Activated T-cell treated with anti-CD3 and anti-CD28 coated beads, Interleukin-2, amount 50 U/mL, for 4 hours (primary cell): ENCODE measurements around the gene COL23A1. TPM values are rescaled to one million over a fixed set of nuclear protein-coding genes. Genes with fewer than 3 reads are reported as not detected.
"Not testable (repeated sequence)": the region's sequence is repeated elsewhere in the genome, so short reads cannot be mapped to it uniquely, and the experiment has no call there.

Experiments used
- ATAC-seq, 2 donors: fragments of 200-7000 bp; cut with Tn5 transposase; one replicate each; pipeline ENCODE4 v1.10.0; 2021
- DNase-seq: peaks from one replicate; pipeline ENCODE4 v3.0.0-alpha.2; 2020
- H3K27me3 Mint-ChIP-seq: one replicate; pipeline ENCODE4 v1.8.0; 2021; ENCODE audit warnings: low read depth, mixed read lengths
- H3K36me3 Mint-ChIP-seq: one replicate; pipeline ENCODE4 v1.8.0; 2022; ENCODE audit warnings: mixed read lengths; ENCODE audit not compliant: insufficient read depth
- H3K4me1 Mint-ChIP-seq: one replicate; pipeline ENCODE4 v1.8.0; 2021; ENCODE audit warnings: low read depth, mixed read lengths
- H3K4me3 Mint-ChIP-seq: one replicate; pipeline ENCODE4 v1.8.0; 2021; ENCODE audit warnings: mild to moderate bottlenecking, moderate library complexity, mixed read lengths
- H3K9me3 Mint-ChIP-seq: one replicate; pipeline ENCODE4 v1.8.0; 2021; ENCODE audit warnings: mixed read lengths
- total RNA-seq, 3 donors: library from RNA; stranded (reverse); gene quantifications; one replicate each; pipeline ENCODE4 v1.2.1, GENCODE V29; 2021

The COL23A1 gene
- total RNA-seq, 3 donors from 2014 or later = not detected

DNA sequence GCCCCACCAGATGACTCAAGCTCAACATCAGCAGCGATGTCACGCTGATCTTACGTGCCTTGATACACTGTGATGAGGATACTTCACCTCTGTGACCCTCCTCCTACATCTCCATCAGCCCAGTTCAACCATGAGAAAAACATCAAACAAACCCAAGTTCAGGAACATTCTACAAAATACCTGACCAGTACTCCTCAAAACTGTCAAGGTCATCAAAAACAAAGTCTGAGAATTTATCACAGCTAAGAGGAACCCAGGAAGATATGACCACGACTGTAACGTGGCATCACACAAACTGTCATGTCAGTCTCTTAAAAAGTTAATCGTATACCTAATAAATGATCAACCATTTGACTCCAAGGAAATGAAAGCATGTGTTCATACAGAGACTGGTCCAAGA lies 90.8 kb downstream of the COL23A1 start:
- no peaks in the 10 kb centered on the region for H3K4me1 Mint-ChIP-seq
- H3K4me3 Mint-ChIP-seq = no peak overlapping the region
- ATAC-seq = no peak
- DNase-seq = no peak
- no peaks in the 10 kb centered on the region for H3K9me3 Mint-ChIP-seq
- no peaks in the 10 kb centered on the region for H3K36me3 Mint-ChIP-seq
- peaks cover 4% of the 10 kb centered on the region for H3K27me3 Mint-ChIP-seq

DNA sequence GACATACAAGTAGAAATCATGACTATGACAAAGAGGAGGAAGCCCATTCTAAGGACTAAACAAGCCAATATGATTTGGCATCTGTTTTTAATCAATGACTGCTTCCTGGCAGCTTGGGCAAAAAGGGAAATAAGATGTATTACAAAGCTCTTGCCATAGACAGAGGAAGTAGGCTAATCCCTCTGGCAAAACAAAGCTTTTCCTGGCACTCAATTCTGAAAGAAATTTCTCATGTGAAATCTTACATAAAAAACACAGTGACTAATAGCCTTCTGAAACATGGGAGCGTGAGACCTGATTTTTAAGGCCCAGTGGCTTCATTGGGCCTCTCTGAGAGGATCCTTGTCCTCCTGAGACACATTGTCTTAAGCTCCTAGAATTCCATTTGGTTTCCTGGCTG lies 93.6 kb downstream of the COL23A1 start:
- Mint-ChIP-seq H3K4me3 (no peak overlapping the region), H3K27me3 (peaks cover 4% of the 10 kb centered on the region), H3K36me3 (no peaks in the 10 kb centered on the region), H3K9me3 (no peaks in the 10 kb centered on the region), H3K4me1 (no peaks in the 10 kb centered on the region)
- no peak for DNase-seq
- no peak for ATAC-seq

DNA sequence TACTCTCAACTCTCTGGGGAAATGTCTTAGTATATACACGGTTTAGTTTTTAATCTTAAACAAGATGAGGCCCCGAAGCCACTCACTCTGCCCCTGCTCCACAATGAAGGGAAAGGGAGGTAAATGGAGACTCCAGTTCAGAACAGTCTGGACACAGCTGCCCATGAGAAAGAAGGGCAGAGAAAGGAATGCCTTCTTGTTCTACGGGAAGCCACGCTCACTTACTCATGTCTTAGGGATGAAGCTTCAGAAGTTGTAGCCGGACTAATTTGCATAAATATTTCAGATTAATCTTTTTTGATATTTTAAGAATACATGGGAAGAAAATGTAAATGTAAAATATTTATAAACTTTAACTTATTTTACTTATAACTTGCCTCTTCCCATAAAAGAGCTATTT lies 94.0 kb downstream of the COL23A1 start:
- ATAC-seq (no peak), DNase-seq (no peak)
- H3K4me1 Mint-ChIP-seq = no peaks in the 10 kb centered on the region
- H3K4me3 Mint-ChIP-seq = no peak overlapping the region
- H3K9me3 Mint-ChIP-seq = no peaks in the 10 kb centered on the region
- peaks cover 4% of the 10 kb centered on the region for H3K27me3 Mint-ChIP-seq
- no peaks in the 10 kb centered on the region for H3K36me3 Mint-ChIP-seq

DNA sequence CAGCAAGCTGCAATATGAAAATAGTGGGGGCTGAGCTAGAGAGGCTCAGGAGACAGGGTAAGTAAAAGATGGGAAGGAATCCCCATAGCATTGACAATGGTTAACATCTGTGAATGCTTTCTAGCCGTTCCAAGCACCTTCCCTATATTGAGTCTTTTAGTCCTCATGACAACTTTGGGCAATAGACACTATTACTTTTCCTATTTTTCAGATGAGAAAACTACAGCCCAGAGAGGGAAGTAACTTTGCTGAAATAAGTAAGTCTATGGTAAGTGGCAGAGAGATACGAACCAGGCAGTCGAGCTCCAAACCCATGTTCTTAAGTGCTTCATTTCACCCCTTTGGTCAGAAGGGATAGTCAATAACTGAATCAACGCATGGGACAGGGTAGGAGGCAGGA lies 94.5 kb downstream of the COL23A1 start:
- DNase-seq = no peak
- no peak overlapping the region for H3K4me3 Mint-ChIP-seq
- ATAC-seq = no peak
- no peaks in the 10 kb centered on the region for H3K9me3 Mint-ChIP-seq
- no peaks in the 10 kb centered on the region for H3K36me3 Mint-ChIP-seq
- H3K27me3 Mint-ChIP-seq = peaks cover 4% of the 10 kb centered on the region
- H3K4me1 Mint-ChIP-seq = no peaks in the 10 kb centered on the region

DNA sequence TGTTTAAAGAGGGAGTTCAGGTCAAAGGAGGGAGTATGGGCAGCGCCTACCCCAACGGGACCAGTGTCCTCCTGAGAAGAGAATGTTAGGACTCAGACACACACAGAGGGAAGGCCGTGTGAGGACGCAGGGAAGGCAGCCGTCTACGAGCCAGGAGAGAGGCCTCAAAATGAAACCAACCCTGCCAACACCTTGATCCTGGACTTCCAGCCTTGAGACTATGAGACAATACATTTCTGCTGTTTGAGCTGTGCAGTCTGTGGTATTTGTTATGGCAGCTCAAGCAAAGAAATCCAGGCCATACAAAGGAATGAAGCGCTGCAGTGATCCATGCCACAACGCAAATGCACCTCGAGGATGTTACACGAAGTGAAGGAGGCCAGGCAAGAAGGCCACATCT lies 97.9 kb downstream of the COL23A1 start:
- Mint-ChIP-seq H3K9me3 (no peaks in the 10 kb centered on the region), H3K27me3 (peaks cover 10% of the 10 kb centered on the region), H3K4me1 (no peaks in the 10 kb centered on the region), H3K36me3 (no peaks in the 10 kb centered on the region), H3K4me3 (no peak overlapping the region)
- no peak for DNase-seq
- no peak for ATAC-seq

DNA sequence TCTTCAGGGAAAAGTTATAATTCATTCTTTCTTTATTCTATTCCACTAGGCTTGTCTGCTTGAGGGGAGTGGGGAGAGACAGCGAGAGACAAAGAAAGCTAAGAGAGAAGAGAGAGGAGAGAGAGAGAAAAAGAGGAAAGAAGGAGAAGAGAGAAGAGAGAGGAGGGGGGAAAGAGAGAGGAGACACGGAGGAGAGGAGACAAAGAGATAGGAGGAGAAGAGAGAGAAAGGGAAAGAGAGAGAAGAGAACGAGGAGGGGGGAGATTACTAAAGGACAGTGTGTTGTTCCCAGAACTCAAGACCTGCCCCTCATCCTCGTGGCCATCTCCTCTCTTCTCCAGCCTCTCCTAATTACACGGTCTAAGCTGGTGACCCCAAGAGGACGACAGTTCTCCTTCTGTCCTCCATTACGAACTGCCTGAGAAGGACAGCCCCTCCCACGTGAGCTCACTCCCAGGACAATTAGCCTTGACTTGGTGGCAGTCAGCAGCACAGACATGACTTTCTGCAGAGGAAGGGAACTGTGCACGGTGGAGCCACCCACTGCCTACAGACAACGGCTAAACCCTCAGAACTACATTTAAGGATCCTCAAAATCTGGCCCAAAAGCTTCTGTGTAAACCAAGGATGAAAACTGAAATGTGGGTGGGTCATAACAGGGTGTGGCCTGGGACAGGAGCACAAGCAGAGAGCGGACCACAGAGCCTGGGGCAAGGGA lies 99.1 kb downstream of the COL23A1 start:
- H3K9me3 Mint-ChIP-seq = no peaks in the 10 kb centered on the region
- H3K4me3 Mint-ChIP-seq = no peak overlapping the region
- ATAC-seq = no peak
- no peaks in the 10 kb centered on the region for H3K4me1 Mint-ChIP-seq
- H3K36me3 Mint-ChIP-seq = no peaks in the 10 kb centered on the region
- peaks cover 13% of the 10 kb centered on the region for H3K27me3 Mint-ChIP-seq
- DNase-seq = no peak

DNA sequence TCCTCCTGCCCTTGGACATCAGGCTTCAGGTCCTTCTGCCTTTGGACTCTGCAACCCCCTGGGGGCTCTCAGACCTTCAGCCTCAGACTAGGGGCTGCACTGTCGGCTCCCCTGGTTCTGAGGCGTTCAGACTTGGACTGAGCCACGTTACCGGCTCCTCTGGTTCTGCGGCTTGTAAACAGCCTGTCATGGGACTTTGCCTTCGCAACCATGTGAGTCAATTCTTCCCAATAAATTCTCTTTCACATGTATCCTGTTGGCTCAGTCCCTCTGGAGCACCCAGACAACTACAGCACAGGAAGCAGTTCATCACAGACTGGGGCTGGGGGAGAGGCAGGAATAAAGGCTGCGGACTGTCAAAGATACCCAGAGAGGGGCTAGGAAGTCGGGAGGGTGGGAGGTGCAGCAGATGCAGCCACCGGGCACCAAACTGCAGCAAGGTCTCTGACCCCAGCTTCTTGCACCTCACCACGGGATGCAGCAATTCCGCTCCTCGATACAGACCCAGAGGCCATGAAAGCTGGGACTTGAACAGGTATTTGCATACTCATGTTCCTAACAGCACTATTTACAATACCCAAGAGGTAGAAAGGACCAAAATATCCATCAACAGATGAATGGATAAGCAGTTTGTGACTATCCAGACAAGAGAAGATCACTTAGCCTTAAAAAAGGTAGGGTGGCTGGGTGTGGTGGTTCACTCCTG lies 100.8 kb downstream of the COL23A1 start:
- ATAC-seq (no peak), DNase-seq (no peak)
- Mint-ChIP-seq H3K36me3 (no peaks in the 10 kb centered on the region), H3K27me3 (peaks cover 9% of the 10 kb centered on the region), H3K4me3 (no peak overlapping the region), H3K9me3 (no peaks in the 10 kb centered on the region), H3K4me1 (no peaks in the 10 kb centered on the region)

DNA sequence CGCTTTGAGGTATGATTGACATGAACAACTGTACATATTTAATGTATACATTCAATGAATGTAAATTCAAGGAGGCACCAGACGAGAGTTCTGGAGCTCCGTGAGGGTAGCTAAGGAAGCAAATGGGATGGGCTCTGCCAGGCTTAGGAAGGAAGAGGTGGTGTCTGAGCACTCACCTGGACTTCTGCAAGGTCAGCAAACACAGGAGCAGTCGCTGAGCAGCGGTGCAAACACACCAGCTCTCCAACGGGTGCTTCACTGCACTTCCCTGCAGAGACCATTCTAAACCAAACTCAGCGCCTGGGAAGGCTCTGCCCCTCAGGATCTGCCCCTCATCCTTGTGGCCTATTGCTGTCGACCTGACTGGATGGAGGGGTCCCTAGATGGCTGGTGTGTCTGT lies 101.5 kb downstream of the COL23A1 start:
- H3K9me3 Mint-ChIP-seq = no peaks in the 10 kb centered on the region
- no peak for DNase-seq
- peaks cover 9% of the 10 kb centered on the region for H3K27me3 Mint-ChIP-seq
- no peaks in the 10 kb centered on the region for H3K4me1 Mint-ChIP-seq
- H3K36me3 Mint-ChIP-seq = no peaks in the 10 kb centered on the region
- H3K4me3 Mint-ChIP-seq = no peak overlapping the region
- ATAC-seq = no peak

DNA sequence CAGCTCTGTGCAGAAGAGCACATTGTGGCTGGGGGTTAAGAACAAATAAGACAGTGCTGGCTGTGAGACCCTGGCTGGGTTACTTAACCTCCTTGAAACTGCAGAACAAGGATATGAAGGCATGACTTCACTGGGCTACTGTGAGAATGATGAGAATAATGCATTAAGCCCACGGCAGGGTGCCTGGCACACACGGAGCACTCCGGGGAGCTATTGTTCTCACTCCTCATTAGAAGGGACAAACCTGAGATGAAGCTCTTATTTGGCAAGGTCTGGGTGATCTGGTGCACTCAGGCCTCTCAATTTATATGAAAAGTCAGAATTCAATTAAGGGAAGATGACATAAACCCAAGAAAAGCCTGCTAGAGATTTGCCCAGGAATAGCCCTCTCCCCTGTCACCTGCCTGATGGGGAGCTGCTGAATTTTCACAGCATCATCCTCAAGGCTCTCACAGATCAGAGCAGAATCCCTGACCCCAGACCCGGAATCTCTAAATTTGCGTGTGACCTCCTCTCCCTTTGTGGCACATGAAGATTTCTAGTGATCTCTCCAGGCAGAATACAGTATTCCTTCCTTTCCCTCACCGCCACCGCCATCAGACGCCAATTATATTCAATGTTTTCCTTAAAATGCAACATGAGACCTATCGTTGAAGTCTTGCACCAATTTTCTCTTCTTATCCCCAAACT lies 102.1 kb downstream of the COL23A1 start:
- peaks cover 2% of the 10 kb centered on the region for H3K4me1 Mint-ChIP-seq
- H3K4me3 Mint-ChIP-seq = no peak overlapping the region
- ATAC-seq (no peak), DNase-seq (no peak)
- peaks cover 9% of the 10 kb centered on the region for H3K27me3 Mint-ChIP-seq
- no peaks in the 10 kb centered on the region for H3K36me3 Mint-ChIP-seq
- H3K9me3 Mint-ChIP-seq = no peaks in the 10 kb centered on the region

DNA sequence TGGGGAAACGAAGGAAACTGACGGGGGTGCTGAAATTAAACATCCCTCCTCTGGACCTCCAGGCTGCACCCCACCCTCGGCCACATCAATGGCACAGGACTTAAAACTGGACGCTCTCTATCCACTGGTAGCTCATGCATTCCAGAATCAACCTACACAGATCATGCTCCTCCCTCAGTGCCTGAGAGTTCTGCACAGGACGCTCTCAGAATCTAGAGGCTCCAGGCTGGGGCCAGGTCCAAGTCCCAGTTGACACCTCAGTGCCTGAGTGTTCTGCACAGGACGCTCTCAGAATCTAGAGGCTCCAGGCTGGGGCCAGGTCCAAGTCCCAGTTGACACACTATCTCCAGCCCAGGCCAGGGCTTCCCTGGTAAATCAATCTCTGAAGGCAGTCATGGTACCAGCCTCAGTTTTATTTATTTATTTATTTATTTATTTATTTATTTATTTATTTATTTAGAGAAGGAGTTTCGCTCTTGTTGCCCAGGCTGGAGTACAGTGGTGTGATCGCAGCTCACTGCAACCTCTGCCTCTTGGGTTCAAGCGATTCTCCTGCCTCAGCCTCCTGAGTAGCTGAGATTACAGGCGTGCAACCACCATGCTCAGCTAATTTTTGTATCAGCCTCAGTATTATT lies 103.2 kb downstream of the COL23A1 start:
- not testable (repeated sequence) for H3K9me3 Mint-ChIP-seq, ATAC-seq, H3K4me3 Mint-ChIP-seq, DNase-seq, H3K36me3 Mint-ChIP-seq, H3K4me1 Mint-ChIP-seq, H3K27me3 Mint-ChIP-seq

DNA sequence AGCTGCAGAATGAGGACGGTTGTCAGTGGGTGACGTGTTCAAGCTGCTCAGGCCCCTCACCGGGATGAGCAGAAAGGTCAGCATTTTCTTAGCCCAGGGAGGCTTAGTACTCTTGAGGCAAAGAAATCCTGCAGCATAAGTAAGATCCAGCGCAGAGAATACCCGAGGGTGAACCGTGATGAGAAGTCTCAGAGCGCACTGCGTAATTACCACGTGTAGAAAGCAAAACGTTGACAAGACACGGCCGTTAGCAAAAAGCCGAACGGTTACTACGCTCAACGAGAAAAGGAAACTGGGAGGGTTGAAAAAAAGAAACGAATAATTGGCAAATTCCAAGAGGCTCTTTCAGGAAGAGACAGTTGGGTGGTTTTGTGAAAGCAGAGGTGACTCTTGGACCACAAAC lies 104.0 kb downstream of the COL23A1 start:
- Mint-ChIP-seq H3K27me3 (peaks cover 9% of the 10 kb centered on the region), H3K4me3 (no peak overlapping the region), H3K4me1 (peaks cover 2% of the 10 kb centered on the region), H3K36me3 (no peaks in the 10 kb centered on the region), H3K9me3 (no peaks in the 10 kb centered on the region)
- DNase-seq (no peak), ATAC-seq (no peak)

DNA sequence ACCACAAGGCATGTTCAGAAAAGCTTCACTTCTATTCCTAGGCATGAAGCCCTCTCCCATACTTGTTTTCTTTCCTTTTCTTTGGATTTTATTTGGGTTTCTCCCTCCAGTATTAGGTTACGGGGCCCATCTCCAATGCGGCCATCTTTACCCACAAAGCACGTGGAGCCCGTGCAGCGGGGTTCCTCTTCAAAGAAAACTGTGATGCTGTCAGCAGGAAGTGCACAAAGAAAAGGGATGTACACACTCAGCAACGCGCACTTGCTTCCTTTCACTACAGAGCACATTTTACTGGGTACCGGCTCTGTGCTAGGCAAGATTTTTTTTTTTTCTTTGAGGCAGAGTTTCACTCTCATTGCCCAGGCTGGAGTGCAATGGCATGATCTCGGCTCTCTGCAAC lies 106.6 kb downstream of the COL23A1 start:
- peak; percentile 45 for DNase-seq
- no peaks in the 10 kb centered on the region for H3K36me3 Mint-ChIP-seq
- peak overlapping the region; percentile 64 for H3K4me3 Mint-ChIP-seq
- peak; percentile 70 to 73 for ATAC-seq
- H3K4me1 Mint-ChIP-seq = peaks cover 2% of the 10 kb centered on the region
- H3K9me3 Mint-ChIP-seq = no peaks in the 10 kb centered on the region
- peaks cover 12% of the 10 kb centered on the region for H3K27me3 Mint-ChIP-seq

DNA sequence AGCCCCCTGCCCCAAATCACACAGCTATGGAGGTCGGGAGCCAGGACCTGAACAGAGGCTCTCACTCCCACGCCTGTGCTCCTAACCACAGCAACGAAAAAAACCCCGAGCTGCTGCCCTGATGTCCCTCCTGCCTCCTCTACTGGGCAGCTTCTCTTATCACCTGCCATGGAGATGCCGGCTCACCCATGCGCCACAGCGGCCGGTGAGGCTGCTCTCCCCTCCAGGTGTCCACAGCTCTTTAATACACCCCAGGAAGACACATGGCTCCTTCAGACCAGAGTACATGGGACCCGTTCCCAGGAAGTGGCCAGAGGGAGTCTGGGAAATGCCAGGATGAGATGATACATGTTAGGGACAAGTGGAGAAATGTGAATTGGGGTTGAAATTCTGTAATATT lies 110.9 kb downstream of the COL23A1 start:
- Mint-ChIP-seq H3K27me3 (peaks cover 7% of the 10 kb centered on the region), H3K4me3 (no peak overlapping the region), H3K36me3 (no peaks in the 10 kb centered on the region), H3K4me1 (peaks cover 2% of the 10 kb centered on the region), H3K9me3 (no peaks in the 10 kb centered on the region)
- DNase-seq = no peak
- no peak for ATAC-seq

DNA sequence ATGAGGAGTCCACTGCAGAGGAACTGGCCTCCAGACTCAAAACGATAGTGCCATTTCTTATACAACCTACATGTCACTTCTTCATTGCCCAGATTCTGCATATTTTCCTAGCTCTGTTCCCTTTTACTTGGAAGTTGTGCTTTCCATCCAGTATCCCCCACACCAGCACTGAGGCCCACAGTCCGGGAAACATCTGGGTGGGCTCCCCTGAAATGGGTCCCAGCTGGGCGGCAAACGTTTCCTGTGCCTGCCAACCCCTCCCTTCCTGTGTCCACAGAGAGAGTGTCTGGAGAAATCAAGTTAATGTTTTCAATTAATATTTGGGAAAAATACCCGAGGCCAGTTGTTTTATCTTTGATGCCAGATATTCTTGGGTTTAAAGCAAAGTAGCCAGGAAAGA lies 111.8 kb downstream of the COL23A1 start:
- peaks cover 7% of the 10 kb centered on the region for H3K27me3 Mint-ChIP-seq
- H3K36me3 Mint-ChIP-seq = no peaks in the 10 kb centered on the region
- DNase-seq (no peak), ATAC-seq (no peak)
- peaks cover 3% of the 10 kb centered on the region for H3K4me1 Mint-ChIP-seq
- no peak overlapping the region for H3K4me3 Mint-ChIP-seq
- no peaks in the 10 kb centered on the region for H3K9me3 Mint-ChIP-seq
